Kidney (tissue), 14 donors: ENCODE results near the gene GNPAT. TPM values are rescaled to one million over a fixed set of nuclear protein-coding genes. Genes with fewer than 3 reads are reported as not detected.

Experiments used
- DNase-seq, 5 donors: peaks; one replicate each; pipeline ENCODE4 v3.0.0-alpha.2; 2013 to 2020
- FAIRE-seq: peaks from 2 replicates; lab custom pipeline; 2012; peaks lifted over from hg19 to GRCh38; lab: Jason Lieb, UNC
- H3K27ac ChIP-seq, 2 donors: one replicate each; pipeline ENCODE4 v1.7.0; 2013; ENCODE audit warnings: low read depth in 2 of 2, low read length in 2 of 2, inconsistent platforms in 1 of 2
- H3K27me3 ChIP-seq: one replicate; pipeline ENCODE4 v1.7.1; 2013; ENCODE audit warnings: low read length, inconsistent platforms; ENCODE audit not compliant: control insufficient read depth, insufficient read depth
- H3K36me3 ChIP-seq, 3 donors: one replicate each; pipeline versions ENCODE4 v1.7.0 to v1.7.1; 2013; ENCODE audit warnings: low read length in 3 of 3, control low read depth in 1 of 3, inconsistent platforms in 1 of 3; ENCODE audit not compliant: insufficient read depth in 3 of 3, control insufficient read depth in 2 of 3
- H3K4me1 ChIP-seq, 3 donors: one replicate each; pipeline versions ENCODE4 v1.7.0 to v1.7.1; 2013; ENCODE audit warnings: low read length in 3 of 3, inconsistent platforms in 1 of 3, low read depth in 1 of 3; ENCODE audit not compliant: control insufficient read depth in 2 of 3, insufficient read depth in 2 of 3
- H3K4me3 ChIP-seq, 3 donors: one replicate each; pipeline versions ENCODE4 v1.7.0 to v1.8.1; 2013; ENCODE audit warnings: low read length in 3 of 3, control low read depth in 1 of 3, inconsistent platforms in 1 of 3
- H3K9ac ChIP-seq, 3 donors: one replicate each; pipeline versions ENCODE4 v1.7.0 to v1.7.1; 2013; ENCODE audit warnings: low read length in 3 of 3, control low read depth in 1 of 3, inconsistent platforms in 1 of 3
- H3K9me3 ChIP-seq, 3 donors: one replicate each; pipeline versions ENCODE4 v1.7.0 to v1.7.1; 2013; ENCODE audit warnings: low read length in 3 of 3, control low read depth in 1 of 3, inconsistent platforms in 1 of 3; ENCODE audit not compliant: control insufficient read depth in 2 of 3, insufficient read depth in 1 of 3
- CTCF ChIP-seq: IDR thresholded peaks from 3 replicates; pipeline ENCODE4 v1.5.1; 2012; ENCODE audit warnings: mild to moderate bottlenecking, moderate library complexity, borderline replicate concordance; ENCODE audit not compliant: insufficient read depth; ENCODE audit errors: extremely low read depth
- intact Hi-C: fragments of 100-400 bp; cut with DNase I; formaldehyde crosslinking; loops from one replicate; pipeline ENCODE4 v1.11.1; 2022
- polyA plus RNA-seq: library from polyadenylated mRNA; stranded (reverse); fragments of 350-450 nt; fragmentation: Illumina TruSeq; extraction: RNeasy Lipid Tissue Mini Kit (QIAGEN cat#74804); gene quantifications from one replicate; pipeline ENCODE4 v1.2.3, GENCODE V29; 2014; ENCODE audit warnings: low read depth, low replicate concordance; ENCODE audit not compliant: insufficient read depth
- total RNA-seq: library from RNA; stranded (reverse); fragmentation: NEBNext Ultra II Directional; extraction: Animal tissue kit (Norgen Biotek cat#: 25700); gene quantifications from one replicate; pipeline ENCODE4 v1.2.1, GENCODE V29; 2021
- donor health status: control.
- donor health status: control.
- donor health status: control.
- donor health status: control.
- donor health status: control.
- donor health status: DM: yes; HTN: yes; CAD: no.
- donor health status: Normal renal cell carcinoma (clear cell type).

GNPAT gene
- total and polyA plus RNA-seq, 2 donors from 2014 or later = 31.2 to 33.7 TPM

GRCh38 chr1:231274119-231274825 is 33.3 kb downstream of the GNPAT start:
- FAIRE-seq = no peak
- no peaks in the 10 kb centered on the region for H3K4me1 ChIP-seq
- DNase-seq = no peak
- no peak for TF ChIP-seq CTCF
- intact Hi-C loops = no loop called here
- H3K36me3 ChIP-seq = peaks cover 10 to 37% (median 32%) of the 10 kb centered on the region in 3 donors
- H3K27ac ChIP-seq = no peak overlapping the region
- no peak overlapping the region for H3K9ac ChIP-seq
- no peaks in the 10 kb centered on the region for H3K9me3 ChIP-seq
- H3K27me3 ChIP-seq = no peaks in the 10 kb centered on the region
- no peak overlapping the region for H3K4me3 ChIP-seq

DNA sequence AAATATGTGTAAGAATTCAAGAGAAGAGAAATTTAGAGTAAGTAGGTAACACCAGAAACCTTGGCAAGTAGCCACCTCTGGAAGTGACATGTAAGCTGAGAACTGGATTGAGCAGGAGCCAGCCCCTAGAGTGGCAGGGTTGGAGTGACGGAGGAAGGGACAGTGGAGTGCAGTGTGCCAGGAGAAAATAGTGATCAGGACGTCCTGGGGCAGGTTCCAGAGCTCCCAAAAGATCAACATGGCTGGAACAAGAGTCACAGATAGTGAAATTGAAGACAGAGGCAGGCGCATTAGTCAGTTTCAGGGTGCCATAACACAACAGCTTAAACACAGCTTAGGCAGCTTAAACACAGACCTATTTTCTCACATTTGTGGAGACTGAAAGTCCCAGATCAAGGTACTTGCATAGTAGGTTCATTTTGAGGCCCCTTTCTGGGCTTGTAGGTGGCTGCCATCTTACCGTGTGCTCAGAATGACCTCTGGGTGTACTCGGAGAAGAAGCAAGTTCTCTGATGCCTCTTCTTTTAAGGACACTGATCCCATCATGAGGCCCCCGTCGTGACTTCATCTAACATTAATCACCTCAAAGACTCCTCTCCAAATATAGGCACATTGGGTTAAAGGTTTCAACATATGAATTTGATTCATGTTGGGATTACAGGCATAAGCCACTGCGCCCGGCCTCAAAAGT is 37.2 kb downstream of the GNPAT start:
- no peaks in the 10 kb centered on the region for H3K27me3 ChIP-seq
- H3K4me1 ChIP-seq = no peaks in the 10 kb centered on the region
- FAIRE-seq = no peak
- intact Hi-C loops = no loop called here
- H3K36me3 ChIP-seq = peaks cover 8 to 26% (median 25%) of the 10 kb centered on the region in 3 donors
- no peak overlapping the region for H3K9ac ChIP-seq
- no peaks in the 10 kb centered on the region for H3K9me3 ChIP-seq
- no peak for TF ChIP-seq CTCF
- no peak overlapping the region for H3K4me3 ChIP-seq
- peak in 1 of 5 donors; percentile 16 for DNase-seq
- no peak overlapping the region for H3K27ac ChIP-seq

- Histone ChIP-seq H3K36me3 (peaks cover 8 to 24% (median 24%) of the 10 kb centered on the region in 3 donors), H3K4me3 (no peak overlapping the region), H3K4me1 (no peaks in the 10 kb centered on the region), H3K27ac (no peak overlapping the region), H3K9ac (no peak overlapping the region), H3K9me3 (no peaks in the 10 kb centered on the region), H3K27me3 (no peaks in the 10 kb centered on the region)
- TF ChIP-seq CTCF = no peak
- intact Hi-C loops = no loop called here
- DNase-seq (no peak), FAIRE-seq (no peak)
Measured at GRCh38 chr1:231279081-231279480, 38.1 kb downstream of the GNPAT start.
